Spleen (tissue), 11 donors: ENCODE results near the gene AFAP1. TPM values are rescaled to one million over a fixed set of nuclear protein-coding genes. Genes with fewer than 3 reads are reported as not detected.

Experiments used
- DNase-seq: peaks from one replicate; pipeline ENCODE4 v3.0.0-alpha.2; 2020
- H3K27ac ChIP-seq, 8 donors: fragments of 200-600 bp; sonication (generic) in 7 of 8; 1 replicate in 4 of 8; 2 replicates in 4 of 8; pipeline versions ENCODE4 v1.5.0 to v1.8.0; 2016 to 2021; ENCODE audit warnings: inconsistent platforms in 4 of 8, mild to moderate bottlenecking in 4 of 8, moderate library complexity in 1 of 8
- H3K27me3 ChIP-seq, 7 donors: fragments of 200-600 bp; sonication (generic) in 6 of 7; replicated peaks in 1 of 7; 1 replicate in 4 of 7; 2 replicates in 3 of 7; pipeline versions ENCODE4 v1.5.0 to v1.8.0; 2016 to 2021; ENCODE audit warnings: inconsistent platforms in 3 of 7, mild to moderate bottlenecking in 1 of 7
- H3K36me3 ChIP-seq, 6 donors: fragments of 200-600 bp; sonication (generic) in 5 of 6; 1 replicate in 4 of 6; 2 replicates in 2 of 6; pipeline versions ENCODE4 v1.5.0 to v1.8.0; 2016 to 2021; ENCODE audit warnings: inconsistent platforms in 2 of 6
- H3K4me1 ChIP-seq, 6 donors: fragments of 200-600 bp; sonication (generic) in 5 of 6; 1 replicate in 3 of 6; 2 replicates in 3 of 6; pipeline versions ENCODE4 v1.5.0 to v1.8.0; 2016 to 2021; ENCODE audit warnings: inconsistent platforms in 3 of 6
- H3K4me3 ChIP-seq, 8 donors: fragments of 200-600 bp; sonication (generic) in 7 of 8; 1 replicate in 4 of 8; 2 replicates in 4 of 8; pipeline versions ENCODE4 v1.5.0 to v1.8.0; 2016 to 2021; ENCODE audit warnings: inconsistent platforms in 4 of 8, mild to moderate bottlenecking in 4 of 8, moderate library complexity in 2 of 8
- H3K9me3 ChIP-seq, 8 donors: fragments of 200-600 bp; sonication (generic) in 7 of 8; 1 replicate in 4 of 8; 2 replicates in 4 of 8; pipeline versions ENCODE4 v1.5.0 to v1.8.0; 2016 to 2021; ENCODE audit warnings: inconsistent platforms in 4 of 8
- POLR2A ChIP-seq, 3 donors: fragments of 450-650 bp; IDR thresholded peaks; one replicate each; pipeline ENCODE4 v1.5.1; 2017; ENCODE audit warnings: antibody characterized with exemption in 3 of 3, mild to moderate bottlenecking in 1 of 3
- POLR2AphosphoS5 ChIP-seq, 3 donors: sonication (generic); formaldehyde crosslinking; IDR thresholded peaks; one replicate each; pipeline ENCODE4 v1.5.1; 2017; ENCODE audit warnings: antibody characterized with exemption in 3 of 3
- WGBS, 5 donors: extraction: QIAGEN DNeasy Blood & Tissue Kit in 3 of 5; methylation state at CpG; one replicate each; pipeline versions ENCODE4 v1.1.5 to v1.1.7; 2013 to 2018; 5-methylcytosine and 5-hydroxymethylcytosine counted together
- intact Hi-C: fragments of 100-400 bp; cut with DNase I; formaldehyde crosslinking; loops from one replicate; pipeline ENCODE4 v1.15.0; 2023; ENCODE audit warnings: low total_unique reads
- polyA plus RNA-seq, 3 donors: library from polyadenylated mRNA; stranded (reverse); fragments of 200-250 nt; gene quantifications; one replicate each; pipeline ENCODE4 v1.2.1, GENCODE V29; 2013
- total RNA-seq, 7 donors: library from RNA; depleted of rRNA in 3 of 7; stranded (reverse); fragments of >200 nt in 3 of 7; fragmentation: NEBNext Ultra II Directional in 4 of 7; extraction: Animal tissue kit (Norgen Biotek cat#: 25700) in 4 of 7; gene quantifications; one replicate each; pipeline versions ENCODE4 v1.1.0 to v1.2.1, GENCODE V29; 2016 to 2021
- TF ChIP-seq, protein P1 (sequence below), 11 experiments: fragments of 200-600 bp in 7 of 11; fragments of 450-650 bp in 4 of 11; sonication (generic) in 4 of 11; IDR thresholded peaks in 8 of 11; conservative IDR thresholded peaks in 3 of 11; 1 replicate in 7 of 11; 2 replicates in 4 of 11; pipeline versions ENCODE4 v1.4.0 to v1.8.0; 2016 to 2021; ENCODE audit warnings: antibody characterized with exemption in 11 of 11, inconsistent platforms in 4 of 11, mild to moderate bottlenecking in 1 of 11
- donor health status: healthy with polysubstance abuse.
- donor health status: DM: no; HTN: no; CAD: no; lungs with moderate emphysema.
- donor health status: DM: no; HTN: no; CAD: no.
- donor health status: Bipolar disorder and iron deficiency.
- donor health status: healthy.
- donor health status: DM: no; HTN: no; CAD: no.
- donor health status: DM: yes; HTN: yes; CAD: no.

The AFAP1 gene
- total and polyA plus RNA-seq, 10 donors: 1.6 to 29.2 (median 12.1) TPM

DNA sequence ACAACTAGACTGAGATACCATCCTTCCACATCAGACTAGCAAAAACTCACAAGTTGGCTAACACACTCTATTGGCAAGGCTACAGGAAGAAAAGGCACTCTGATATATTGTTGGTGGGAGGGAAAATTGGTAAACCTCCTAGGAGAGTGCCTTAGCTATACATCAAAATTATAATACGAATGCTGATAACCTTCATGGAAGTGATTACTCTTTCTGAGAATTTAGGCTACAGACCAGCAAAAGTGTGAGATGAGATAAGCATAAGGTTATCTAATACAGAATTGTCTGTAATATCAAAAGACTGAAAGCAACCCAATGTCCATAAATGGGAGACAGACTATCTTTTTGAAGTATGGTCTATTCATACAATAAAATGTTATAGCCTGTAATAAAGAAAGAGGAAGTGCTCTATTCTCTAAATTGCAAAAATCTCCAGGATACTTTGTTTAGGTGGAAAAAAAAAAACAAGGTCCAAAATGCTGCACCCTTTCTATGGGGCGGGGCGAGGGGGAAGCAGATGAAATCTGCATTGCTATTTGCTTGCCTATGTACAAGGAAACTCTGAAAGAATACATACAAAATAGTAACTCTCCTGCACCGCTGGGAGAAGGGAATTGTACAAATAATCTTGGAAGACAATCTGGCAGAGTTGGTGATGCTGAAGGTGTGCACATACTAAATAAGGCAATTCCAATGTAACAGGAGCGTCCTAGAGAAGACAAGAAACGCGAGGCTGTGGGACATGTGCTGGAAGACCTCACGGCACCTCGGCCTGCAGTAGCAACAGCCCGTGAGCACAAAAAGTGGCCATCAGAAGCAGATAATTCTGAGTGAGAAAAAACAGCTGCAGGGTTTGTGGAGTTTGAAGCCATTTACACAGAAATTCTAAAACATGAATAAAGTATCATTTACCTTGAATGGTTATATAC, 109.7 kb downstream of the AFAP1 start:
- Histone ChIP-seq H3K4me3 (no peak overlapping the region), H3K27me3 (no peaks in the 10 kb centered on the region), H3K9me3 (no peaks in the 10 kb centered on the region), H3K27ac (peak overlapping the region in 6 of 8 donors; percentile 16 to 79 (median 64)), H3K4me1 (peaks cover 2 to 49% (median 18%) of the 10 kb centered on the region in 6 donors), H3K36me3 (peaks cover 0 to 9% (median 0%) of the 10 kb centered on the region in 6 donors)
- TF ChIP-seq, protein P1, sequence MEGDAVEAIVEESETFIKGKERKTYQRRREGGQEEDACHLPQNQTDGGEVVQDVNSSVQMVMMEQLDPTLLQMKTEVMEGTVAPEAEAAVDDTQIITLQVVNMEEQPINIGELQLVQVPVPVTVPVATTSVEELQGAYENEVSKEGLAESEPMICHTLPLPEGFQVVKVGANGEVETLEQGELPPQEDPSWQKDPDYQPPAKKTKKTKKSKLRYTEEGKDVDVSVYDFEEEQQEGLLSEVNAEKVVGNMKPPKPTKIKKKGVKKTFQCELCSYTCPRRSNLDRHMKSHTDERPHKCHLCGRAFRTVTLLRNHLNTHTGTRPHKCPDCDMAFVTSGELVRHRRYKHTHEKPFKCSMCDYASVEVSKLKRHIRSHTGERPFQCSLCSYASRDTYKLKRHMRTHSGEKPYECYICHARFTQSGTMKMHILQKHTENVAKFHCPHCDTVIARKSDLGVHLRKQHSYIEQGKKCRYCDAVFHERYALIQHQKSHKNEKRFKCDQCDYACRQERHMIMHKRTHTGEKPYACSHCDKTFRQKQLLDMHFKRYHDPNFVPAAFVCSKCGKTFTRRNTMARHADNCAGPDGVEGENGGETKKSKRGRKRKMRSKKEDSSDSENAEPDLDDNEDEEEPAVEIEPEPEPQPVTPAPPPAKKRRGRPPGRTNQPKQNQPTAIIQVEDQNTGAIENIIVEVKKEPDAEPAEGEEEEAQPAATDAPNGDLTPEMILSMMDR (IDR thresholded peaks at IDR 0.05 in 8 of 11, conservative IDR thresholded peaks at IDR 0.05 in 3 of 11): no peak
- TF ChIP-seq POLR2A (IDR thresholded peaks at IDR 0.05): no peak
- TF ChIP-seq POLR2AphosphoS5 (IDR thresholded peaks at IDR 0.05): no peak
- intact Hi-C loops: no loop called here
- WGBS, 5 donors: 73 to 86% (median 84%) methylated on average over 10 of the region's 10 CpGs
- DNase-seq: no peak

DNA sequence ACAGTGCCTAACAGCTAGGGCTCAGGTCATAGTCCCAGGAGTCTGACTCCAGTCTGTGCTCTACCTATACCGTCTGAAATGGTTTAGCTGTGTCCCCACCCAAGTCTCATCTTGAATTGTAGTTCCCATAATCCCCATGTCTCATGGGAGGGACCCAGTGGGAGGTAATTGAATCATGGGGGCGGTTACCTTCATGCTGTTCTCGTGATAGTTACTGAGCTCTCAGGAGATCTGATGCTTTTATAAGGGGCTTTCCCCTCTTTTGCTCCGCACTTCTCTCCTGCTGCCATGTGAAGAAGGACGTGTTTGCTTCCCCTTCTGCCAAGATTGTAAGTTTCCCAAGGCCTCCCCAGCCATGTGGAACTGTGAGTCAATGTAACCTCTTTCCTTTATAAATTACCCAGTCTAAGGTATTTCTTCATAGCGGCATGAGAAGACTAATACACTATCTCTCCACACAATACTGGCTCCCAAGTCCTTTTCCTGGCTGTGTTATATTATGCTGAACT, 110.8 kb downstream of the AFAP1 start:
- peaks cover 2 to 51% (median 18%) of the 10 kb centered on the region in 6 donors for H3K4me1 ChIP-seq
- H3K36me3 ChIP-seq: peaks cover 0 to 9% (median 0%) of the 10 kb centered on the region in 6 donors
- WGBS, 5 donors: 66 to 80% (median 75%) methylated on average over 6 of the region's 6 CpGs
- H3K27ac ChIP-seq: peak overlapping the region; percentile 13 to 79 (median 69)
- H3K9me3 ChIP-seq: no peaks in the 10 kb centered on the region
- DNase-seq: no peak
- intact Hi-C loops: no loop called here
- no peak overlapping the region for H3K4me3 ChIP-seq
- TF ChIP-seq, protein P1 (IDR thresholded peaks at IDR 0.05 in 8 of 11, conservative IDR thresholded peaks at IDR 0.05 in 3 of 11): no peak
- no peak for TF ChIP-seq POLR2AphosphoS5 (IDR thresholded peaks at IDR 0.05)
- TF ChIP-seq POLR2A (IDR thresholded peaks at IDR 0.05): no peak
- no peaks in the 10 kb centered on the region for H3K27me3 ChIP-seq

DNA sequence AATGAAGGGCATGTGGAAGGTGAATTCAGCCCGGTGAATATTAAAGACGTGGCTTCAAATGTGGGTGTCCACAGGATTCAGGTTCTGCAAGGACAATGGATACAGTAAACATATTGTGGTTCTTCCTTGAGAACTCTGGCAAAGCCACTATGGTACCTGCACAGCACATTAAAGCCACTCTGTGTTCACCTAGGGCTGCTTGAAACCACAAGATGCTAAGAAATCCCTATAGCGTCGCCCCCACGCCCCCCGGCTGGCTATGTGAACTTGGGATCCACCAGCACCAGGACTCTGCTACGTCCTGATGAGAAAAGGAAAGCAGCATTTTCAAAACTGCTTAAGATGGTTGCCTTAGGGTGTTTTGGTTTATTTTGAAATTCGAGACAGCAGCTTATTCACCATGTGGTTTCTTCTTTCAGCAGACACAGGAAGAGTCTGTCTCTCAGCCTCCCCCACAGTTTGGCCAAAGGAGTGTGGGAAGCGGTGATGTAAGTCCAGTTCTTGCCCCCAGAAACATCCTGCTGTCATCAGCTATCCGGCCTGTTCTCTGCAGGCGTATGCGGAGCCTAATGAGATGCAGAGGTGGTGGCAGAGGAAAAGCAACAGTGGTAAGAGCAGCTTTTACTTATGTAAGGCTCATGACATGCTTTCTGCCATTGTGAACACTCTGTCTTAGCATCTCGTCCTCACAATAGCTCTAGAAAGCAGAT, 111.5 kb downstream of the AFAP1 start:
- DNase-seq: no peak
- 27 to 50% (median 37%) methylated on average over 13 of the region's 13 CpGs for WGBS, 5 donors
- Histone ChIP-seq H3K36me3 (peaks cover 0 to 9% (median 0%) of the 10 kb centered on the region in 6 donors), H3K4me1 (peaks cover 2 to 57% (median 18%) of the 10 kb centered on the region in 6 donors), H3K4me3 (peak overlapping the region in 1 of 8 donors; percentile 13), H3K27me3 (no peaks in the 10 kb centered on the region), H3K27ac (peak overlapping the region; percentile 13 to 79 (median 69)), H3K9me3 (no peaks in the 10 kb centered on the region)
- intact Hi-C loops: no loop called here
- TF ChIP-seq, protein P1 (IDR thresholded peaks at IDR 0.05 in 8 of 11, conservative IDR thresholded peaks at IDR 0.05 in 3 of 11): no peak
- TF ChIP-seq POLR2A (IDR thresholded peaks at IDR 0.05) (no peak), POLR2AphosphoS5 (IDR thresholded peaks at IDR 0.05) (peak in 2 of 3 donors; percentile 35 to 66)
